CD14-positive monocyte (primary cell): ENCODE data around the gene EFCAB5. TPM values are rescaled to one million over a fixed set of nuclear protein-coding genes. Genes with fewer than 3 reads are reported as not detected.

Source experiments
- DNase-seq, 3 donors: peaks; one replicate each; pipeline ENCODE4 v3.0.0-alpha.2; 2011 to 2022
- H2AFZ ChIP-seq: 2 replicates; pipeline ENCODE4 v1.6.0; 2012; ENCODE audit warnings: mild to moderate bottlenecking, low read depth, low read length, inconsistent platforms; ENCODE audit not compliant: insufficient read depth, poor library complexity, severe bottlenecking
- H3K27ac ChIP-seq, 2 donors: 1 replicate in 1 of 2; 2 replicates in 1 of 2; pipeline ENCODE4 v1.5.1; 2012 to 2013; ENCODE audit warnings: low read length in 2 of 2, control low read depth in 1 of 2, inconsistent platforms in 1 of 2, low read depth in 1 of 2, mild to moderate bottlenecking in 1 of 2
- H3K27me3 ChIP-seq, 2 donors: one replicate each; pipeline versions ENCODE4 v1.6.0 to v1.6.1; 2011 to 2013; ENCODE audit warnings: low read length in 2 of 2; ENCODE audit not compliant: control insufficient read depth in 2 of 2, insufficient read depth in 2 of 2
- H3K36me3 ChIP-seq, 2 donors: replicated peaks in 1 of 2; 1 replicate in 1 of 2; 2 replicates in 1 of 2; pipeline versions ENCODE4 v1.5.1 to v1.6.1; 2012 to 2013; ENCODE audit warnings: low read length in 2 of 2, control low read depth in 1 of 2, inconsistent platforms in 1 of 2, mild to moderate bottlenecking in 1 of 2; ENCODE audit not compliant: insufficient read depth in 2 of 2, control insufficient read depth in 1 of 2
- H3K4me1 ChIP-seq, 2 donors: 1 replicate in 1 of 2; 2 replicates in 1 of 2; pipeline versions ENCODE4 v1.5.1 to v1.6.1; 2012 to 2013; ENCODE audit warnings: low read length in 2 of 2, control low read depth in 1 of 2, inconsistent platforms in 1 of 2, mild to moderate bottlenecking in 1 of 2, moderate library complexity in 1 of 2; ENCODE audit not compliant: insufficient read depth in 2 of 2, control insufficient read depth in 1 of 2
- H3K4me2 ChIP-seq: replicated peaks from 2 replicates; pipeline ENCODE3; 2012; ENCODE audit warnings: low read length, moderate library complexity, mild to moderate bottlenecking; ENCODE audit not compliant: poor library complexity, severe bottlenecking; ENCODE audit errors: extremely low read depth
- H3K4me3 ChIP-seq, 3 experiments: fragments of 200-600 bp in 1 of 3; sonication (generic) in 1 of 3; replicated peaks in 1 of 3; 1 replicate in 2 of 3; 2 replicates in 1 of 3; pipeline ENCODE4 v1.5.1; 2011 to 2013; ENCODE audit warnings: low read length in 3 of 3, mild to moderate bottlenecking in 3 of 3, control low read depth in 2 of 3, low read depth in 2 of 3, inconsistent platforms in 1 of 3, moderate library complexity in 1 of 3
- H3K79me2 ChIP-seq: 2 replicates; pipeline ENCODE4 v1.6.0; 2012; ENCODE audit warnings: mild to moderate bottlenecking, control low read depth, inconsistent platforms, low read length, moderate library complexity; ENCODE audit not compliant: insufficient read depth
- H3K9ac ChIP-seq: 2 replicates; pipeline ENCODE4 v1.6.0; 2017; ENCODE audit warnings: low read length, mild to moderate bottlenecking; ENCODE audit not compliant: insufficient read depth, poor library complexity, severe bottlenecking
- H3K9me3 ChIP-seq, 2 donors: replicated peaks in 1 of 2; 1 replicate in 1 of 2; 2 replicates in 1 of 2; pipeline versions ENCODE4 v1.5.1 to v1.6.1; 2012 to 2013; ENCODE audit warnings: low read length in 2 of 2, control low read depth in 1 of 2; ENCODE audit not compliant: control insufficient read depth in 1 of 2, insufficient read depth in 1 of 2
- H4K20me1 ChIP-seq: 2 replicates; pipeline ENCODE4 v1.6.0; 2012; ENCODE audit warnings: mild to moderate bottlenecking, low read length, control low read depth, moderate library complexity; ENCODE audit not compliant: insufficient read depth
- H3K27ac Mint-ChIP-seq, 7 donors: one replicate each; pipeline ENCODE4 v1.8.0; 2020; ENCODE audit warnings: mild to moderate bottlenecking in 7 of 7, mixed read lengths in 7 of 7, moderate library complexity in 6 of 7, inconsistent platforms in 2 of 7
- H3K27me3 Mint-ChIP-seq, 3 donors: one replicate each; pipeline ENCODE4 v1.8.0; 2021 to 2022; ENCODE audit warnings: low read depth in 3 of 3, mild to moderate bottlenecking in 3 of 3, mixed read lengths in 3 of 3, moderate library complexity in 3 of 3, inconsistent platforms in 1 of 3
- H3K36me3 Mint-ChIP-seq, 2 donors: one replicate each; pipeline ENCODE4 v1.8.0; 2020; ENCODE audit warnings: mixed read lengths in 2 of 2, inconsistent platforms in 1 of 2, mild to moderate bottlenecking in 1 of 2
- H3K4me1 Mint-ChIP-seq: one replicate; pipeline ENCODE4 v1.8.0; 2020; ENCODE audit warnings: mild to moderate bottlenecking, mixed read lengths
- H3K4me3 Mint-ChIP-seq, 2 donors: one replicate each; pipeline ENCODE4 v1.8.0; 2020; ENCODE audit warnings: mild to moderate bottlenecking in 2 of 2, mixed read lengths in 2 of 2, moderate library complexity in 1 of 2
- H3K9me3 Mint-ChIP-seq, 7 donors: one replicate each; pipeline ENCODE4 v1.8.0; 2020 to 2022; ENCODE audit warnings: mixed read lengths in 7 of 7, mild to moderate bottlenecking in 6 of 7, moderate library complexity in 6 of 7, inconsistent platforms in 2 of 7
- CTCF ChIP-seq: fragments of 200-600 bp; IDR thresholded peaks from one replicate; pipeline ENCODE4 v1.8.0; 2022; ENCODE audit warnings: antibody characterized with exemption, mild to moderate bottlenecking
- WGBS: methylation state at CpG from one replicate; pipeline ENCODE4 v1.1.5; 2013; ENCODE audit warnings: missing lambda C conversion rate; ENCODE audit not compliant: insufficient coverage; 5-methylcytosine and 5-hydroxymethylcytosine counted together
- intact Hi-C, 2 donors: fragments of 100-400 bp; cut with micrococcal nuclease; formaldehyde crosslinking; loops; one replicate each; pipeline versions ENCODE4 v1.15.0 to v1.15.1; 2023
- polyA plus RNA-seq, 3 donors: library from polyadenylated mRNA; depleted of rRNA in 1 of 3; unstranded in 2 of 3; stranded (reverse) in 1 of 3; fragments of 300-500 nt in 2 of 3; fragments of >200 nt in 1 of 3; fragmentation: Illumina TruSeq in 2 of 3; gene quantifications; 1 replicate in 2 of 3; 2 replicates in 1 of 3; pipeline ENCODE4 v1.2.3, GENCODE V29; 2012 to 2021
- small RNA-seq: library from RNA; depleted of rRNA; stranded (forward); fragments of <200 nt; gene quantifications from one replicate; pipeline ENCODE3, GENCODE V24; 2012; ENCODE audit warnings: low read depth; ENCODE audit not compliant: insufficient read length

Gene EFCAB5
- polyA plus RNA-seq, 3 donors = 0.04 TPM; not detected in 2

- Histone ChIP-seq H3K36me3 (peaks cover 0 to 17% of the 10 kb centered on the region in 2 donors), H3K9me3 (no peaks in the 10 kb centered on the region), H3K79me2 (peaks cover 44% of the 10 kb centered on the region), H4K20me1 (peaks cover 37% of the 10 kb centered on the region), H3K9ac (no peak overlapping the region), H3K27me3 (no peaks in the 10 kb centered on the region), H3K27ac (no peak overlapping the region), H3K4me3 (no peak overlapping the region), H3K4me2 (no peak overlapping the region), H3K4me1 (no peaks in the 10 kb centered on the region), H2AFZ (no peak overlapping the region)
- no peak overlapping the region for H3K4me3 Mint-ChIP-seq
- H3K27me3 Mint-ChIP-seq = peaks cover 0 to 1% (median 0%) of the 10 kb centered on the region in 3 donors
- intact Hi-C loops = no loop called here
- TF ChIP-seq CTCF = no peak
- H3K4me1 Mint-ChIP-seq = peaks cover 9% of the 10 kb centered on the region
- H3K9me3 Mint-ChIP-seq = peaks cover 0 to 2% (median 0%) of the 10 kb centered on the region in 7 donors
- peaks cover 19 to 42% of the 10 kb centered on the region in 2 donors for H3K36me3 Mint-ChIP-seq
- DNase-seq = no peak
- peak overlapping the region in 2 of 7 donors; percentile 14 to 29 for H3K27ac Mint-ChIP-seq
Observed at GRCh38 chr17:30153463-30153862, 212.0 kb downstream of the EFCAB5 start.

- H3K4me3 Mint-ChIP-seq = no peak overlapping the region
- no peak overlapping the region for H3K27ac ChIP-seq
- H3K27ac Mint-ChIP-seq = no peak overlapping the region
- H3K9ac ChIP-seq = no peak overlapping the region
- WGBS = no CpG with 5 or more reads among the region's 2 CpGs
- no peak for DNase-seq
- H3K36me3 Mint-ChIP-seq = peaks cover 36 to 52% of the 10 kb centered on the region in 2 donors
- H3K4me1 ChIP-seq = no peaks in the 10 kb centered on the region
- peaks cover 0 to 34% of the 10 kb centered on the region in 2 donors for H3K36me3 ChIP-seq
- no peak overlapping the region for H2AFZ ChIP-seq
- H3K9me3 Mint-ChIP-seq = peaks cover 0 to 9% (median 5%) of the 10 kb centered on the region in 7 donors
- H3K9me3 ChIP-seq = no peaks in the 10 kb centered on the region
- peaks cover 50% of the 10 kb centered on the region for H3K79me2 ChIP-seq
- no peaks in the 10 kb centered on the region for H3K27me3 ChIP-seq
- no peak overlapping the region for H3K4me3 ChIP-seq
- peaks cover 42% of the 10 kb centered on the region for H4K20me1 ChIP-seq
- no peak overlapping the region for H3K4me2 ChIP-seq
- H3K4me1 Mint-ChIP-seq = peaks cover 11% of the 10 kb centered on the region
- no peak for TF ChIP-seq CTCF
- H3K27me3 Mint-ChIP-seq = peaks cover 0 to 1% (median 0%) of the 10 kb centered on the region in 3 donors
- intact Hi-C loops = no loop called here
Observed at GRCh38 chr17:30155389-30155788, 214.0 kb downstream of the EFCAB5 start.

Small RNA genes within 50 kb of the gene (small RNA-seq; reads per million reads assigned to genes)
- gene AC104984.5 = not detected
- not detected for gene RNY4P13

Other genes starting within 250 kb of the EFCAB5 start
- 10 to 100 TPM; 31.9 to 66.6 (median 54.0) TPM for gene SSH2, start 11.4 kb upstream of the EFCAB5 start, polyA plus RNA-seq
- gene NSRP1, start 175.2 kb downstream of the EFCAB5 start, polyA plus RNA-seq = 10 to 100 TPM in 2 of 3 donors, 1 to 10 TPM in 1; 7.2 to 19.9 (median 11.7) TPM